Neural progenitor cell (in vitro differentiated cells): ENCODE results near the gene GKN2.

Experiments used
- EZH2phosphoT487 ChIP-seq: fragments of 200-600 bp; sonication (generic); IDR thresholded peaks from 2 replicates; pipeline ENCODE4 v1.6.1; 2017; ENCODE audit warnings: antibody characterized with exemption
- TF ChIP-seq, protein P1 (sequence below): fragments of 200-600 bp; sonication (generic); IDR thresholded peaks from 2 replicates; pipeline ENCODE4 v1.5.1; 2017; ENCODE audit warnings: antibody characterized with exemption, mild to moderate bottlenecking

GRCh38 chr2:68925295-68925896, 27.3 kb downstream of the GKN2 start:
- TF ChIP-seq, protein P1, sequence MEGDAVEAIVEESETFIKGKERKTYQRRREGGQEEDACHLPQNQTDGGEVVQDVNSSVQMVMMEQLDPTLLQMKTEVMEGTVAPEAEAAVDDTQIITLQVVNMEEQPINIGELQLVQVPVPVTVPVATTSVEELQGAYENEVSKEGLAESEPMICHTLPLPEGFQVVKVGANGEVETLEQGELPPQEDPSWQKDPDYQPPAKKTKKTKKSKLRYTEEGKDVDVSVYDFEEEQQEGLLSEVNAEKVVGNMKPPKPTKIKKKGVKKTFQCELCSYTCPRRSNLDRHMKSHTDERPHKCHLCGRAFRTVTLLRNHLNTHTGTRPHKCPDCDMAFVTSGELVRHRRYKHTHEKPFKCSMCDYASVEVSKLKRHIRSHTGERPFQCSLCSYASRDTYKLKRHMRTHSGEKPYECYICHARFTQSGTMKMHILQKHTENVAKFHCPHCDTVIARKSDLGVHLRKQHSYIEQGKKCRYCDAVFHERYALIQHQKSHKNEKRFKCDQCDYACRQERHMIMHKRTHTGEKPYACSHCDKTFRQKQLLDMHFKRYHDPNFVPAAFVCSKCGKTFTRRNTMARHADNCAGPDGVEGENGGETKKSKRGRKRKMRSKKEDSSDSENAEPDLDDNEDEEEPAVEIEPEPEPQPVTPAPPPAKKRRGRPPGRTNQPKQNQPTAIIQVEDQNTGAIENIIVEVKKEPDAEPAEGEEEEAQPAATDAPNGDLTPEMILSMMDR, result peak; percentile 80
- TF ChIP-seq EZH2phosphoT487, result no peak
